ENCODE measurements around the gene IFITM2.
"Not testable (repeated sequence)": the region's sequence is repeated elsewhere in the genome, so short reads cannot be mapped to it uniquely, and the experiment has no call there.

Gene IFITM2

DNA sequence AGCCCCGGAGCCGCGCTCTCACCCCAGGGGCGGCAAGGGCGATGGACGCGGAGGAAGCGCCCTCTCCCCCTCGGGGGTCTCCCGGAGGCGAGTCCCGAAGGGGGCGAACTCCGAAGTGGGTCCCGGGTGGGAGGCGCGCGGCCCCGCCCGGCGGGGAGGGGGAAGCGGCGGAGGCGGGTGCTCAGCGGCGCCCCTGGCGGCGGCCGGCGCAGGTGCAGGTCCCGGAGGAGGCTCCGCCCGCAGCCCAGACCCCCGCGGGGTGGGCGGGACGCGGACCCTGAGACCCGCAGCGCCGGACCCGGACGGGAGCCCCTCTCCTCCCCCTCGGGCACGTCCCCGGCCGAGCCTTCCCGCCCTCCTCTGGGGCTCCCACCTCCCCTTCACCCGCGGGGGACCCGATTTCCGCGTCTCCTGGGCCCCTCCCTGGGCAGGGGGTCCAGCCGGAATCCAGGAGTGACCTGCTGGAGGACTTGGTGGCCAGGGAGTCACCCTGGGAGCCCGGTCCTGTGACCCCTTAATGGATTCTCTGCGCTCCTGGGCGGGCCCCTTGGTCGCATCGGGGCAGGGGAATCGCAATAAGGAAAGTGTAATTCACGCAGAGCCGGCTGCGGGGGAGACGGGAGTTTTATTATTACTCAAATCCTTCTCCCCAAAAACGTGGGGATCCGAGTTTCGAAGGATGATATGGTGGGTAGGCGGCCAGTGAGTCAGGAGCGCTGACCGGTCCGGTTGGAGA, 3.6 kb downstream of the IFITM2 start:
- DNase-seq, result not testable (repeated sequence)

DNA sequence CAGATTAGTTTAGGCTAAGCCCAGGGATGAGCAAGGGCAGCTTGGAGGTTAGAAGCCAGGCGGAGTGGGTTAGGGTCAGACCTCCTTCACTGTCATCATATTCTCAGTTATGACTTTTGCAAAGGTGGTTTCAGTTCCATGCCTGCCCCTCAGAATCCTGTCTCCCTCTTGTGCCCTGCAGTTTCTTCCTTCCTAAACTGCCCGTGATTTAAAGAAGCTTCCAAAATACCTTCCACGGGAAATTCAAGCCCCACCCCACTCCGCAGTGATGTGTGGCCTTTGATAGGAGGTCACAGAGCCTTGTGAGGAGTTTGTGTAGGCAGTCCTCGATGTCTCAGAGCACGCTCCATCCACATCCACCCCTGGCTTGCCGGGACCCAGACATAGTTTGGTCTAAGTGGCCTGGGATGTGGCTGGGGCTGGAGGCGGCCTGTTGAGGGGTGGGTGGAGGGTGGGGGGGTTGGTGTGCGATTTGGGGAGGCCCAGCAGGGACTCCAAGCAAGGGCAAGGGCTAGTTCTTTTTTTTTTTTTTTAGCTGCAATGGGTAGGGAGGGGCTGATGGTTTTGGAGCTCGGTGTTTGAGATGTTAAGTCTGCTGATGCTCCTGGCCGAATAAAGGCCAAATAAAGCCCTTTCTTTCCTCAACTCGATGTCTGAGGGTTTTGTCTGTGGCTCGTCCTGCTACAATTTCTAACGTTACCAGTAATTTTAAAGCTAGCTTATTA, 4.6 kb downstream of the IFITM2 start:
- no peak for DNase-seq

DNA sequence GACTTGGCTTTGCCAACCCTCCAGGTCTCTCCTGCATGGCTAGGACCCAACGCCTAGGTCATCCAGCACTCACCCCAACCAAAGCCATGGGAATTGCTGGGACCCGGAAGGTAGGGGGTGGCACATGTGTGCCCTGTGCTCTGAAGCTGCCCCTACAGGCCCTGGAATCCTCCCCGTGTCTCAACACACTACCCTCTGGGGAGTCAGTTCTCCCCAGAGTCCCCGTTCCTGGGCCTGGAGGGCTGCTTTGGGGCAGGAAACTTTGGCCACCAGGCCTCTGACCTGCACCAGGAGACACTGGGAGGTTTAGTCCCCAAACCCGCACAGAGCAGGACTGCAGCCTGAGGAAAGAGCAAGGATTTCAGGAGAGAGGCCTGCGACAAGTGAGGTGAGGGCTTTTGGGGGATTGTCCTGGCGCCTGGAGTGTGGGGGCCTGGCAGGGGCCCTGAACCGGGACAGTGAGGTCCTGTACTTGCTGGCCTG, 5.7 kb downstream of the IFITM2 start:
- no peak for DNase-seq

GRCh38 chr11:313787-314553, 6.4 kb downstream of the IFITM2 start, which contains the start of gene IFITM1:
IFITM1 (plus strand) TSS chr11:314040; CDS start chr11:314171, 131 bp downstream.
- DNase-seq, result peak; percentile 78

GRCh38 chr11:314554-314875, 6.9 kb downstream of the IFITM2 start:
- DNase-seq, result not testable (repeated sequence)

- DNase-seq, result no peak
Observed at GRCh38 chr11:315051-315481, 7.5 kb downstream of the IFITM2 start.

DNA sequence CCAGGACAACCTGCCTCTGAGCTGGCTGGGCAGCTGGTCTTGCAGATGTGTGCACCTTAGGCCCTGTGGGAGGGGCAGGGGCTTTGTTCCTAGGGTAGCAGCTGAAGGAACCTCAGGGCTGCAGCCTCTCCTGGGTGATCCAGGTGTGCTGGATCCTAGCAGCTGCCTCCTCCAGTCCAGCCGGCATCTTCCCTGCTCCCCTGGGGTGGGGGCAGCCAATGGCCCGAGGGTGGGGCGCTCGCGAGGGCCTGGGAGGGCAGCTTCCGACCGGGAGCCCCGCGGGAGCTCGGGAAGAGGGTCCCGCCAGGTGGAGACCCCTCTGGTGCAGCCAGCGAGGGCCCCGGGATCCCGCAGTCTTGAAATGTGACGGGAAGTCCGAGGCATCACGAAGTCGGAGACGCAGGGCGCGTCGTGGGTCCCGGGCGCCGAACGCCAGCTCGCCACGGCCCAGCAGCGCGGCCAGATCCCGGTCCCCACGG, 7.9 kb downstream of the IFITM2 start:
- no peak for DNase-seq

GRCh38 chr11:316031-316701, 8.6 kb downstream of the IFITM2 start:
- no peak for DNase-seq

GRCh38 chr11:316891-317301, 9.3 kb downstream of the IFITM2 start:
- no peak for DNase-seq

DNA sequence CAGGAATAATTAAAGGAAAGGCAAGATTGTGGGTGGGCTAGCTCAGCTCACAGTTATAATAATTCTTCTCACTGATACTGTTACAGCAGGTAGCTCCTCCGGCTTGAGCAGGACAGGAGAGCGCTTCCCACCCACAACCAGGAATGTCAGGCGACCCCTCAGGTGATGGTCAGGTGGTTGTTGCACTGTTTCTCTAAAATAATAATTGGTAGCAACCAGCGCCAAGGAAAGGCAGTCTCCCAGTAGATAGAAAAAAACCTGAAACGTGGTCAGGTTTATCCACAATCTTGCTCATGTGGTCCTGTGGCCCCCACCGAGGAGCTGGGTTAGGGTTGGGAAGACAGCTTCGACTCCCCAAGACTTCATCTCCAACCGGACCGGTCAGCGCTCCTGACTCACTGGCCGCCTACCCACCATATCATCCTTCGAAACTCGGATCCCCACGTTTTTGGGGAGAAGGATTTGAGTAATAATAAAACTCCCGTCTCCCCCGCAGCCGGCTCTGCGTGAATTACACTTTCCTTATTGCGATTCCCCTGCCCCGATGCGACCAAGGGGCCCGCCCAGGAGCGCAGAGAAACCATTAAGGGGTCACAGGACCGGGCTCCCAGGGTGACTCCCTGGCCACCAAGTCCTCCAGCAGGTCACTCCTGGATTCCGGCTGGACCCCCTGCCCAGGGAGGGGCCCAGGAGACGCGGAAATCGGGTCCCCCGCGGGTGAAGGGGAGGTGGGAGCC, 10.2 kb downstream of the IFITM2 start:
- not testable (repeated sequence) for DNase-seq

- not testable (repeated sequence) for DNase-seq
Observed at GRCh38 chr11:318405-319120, 10.9 kb downstream of the IFITM2 start.

DNA sequence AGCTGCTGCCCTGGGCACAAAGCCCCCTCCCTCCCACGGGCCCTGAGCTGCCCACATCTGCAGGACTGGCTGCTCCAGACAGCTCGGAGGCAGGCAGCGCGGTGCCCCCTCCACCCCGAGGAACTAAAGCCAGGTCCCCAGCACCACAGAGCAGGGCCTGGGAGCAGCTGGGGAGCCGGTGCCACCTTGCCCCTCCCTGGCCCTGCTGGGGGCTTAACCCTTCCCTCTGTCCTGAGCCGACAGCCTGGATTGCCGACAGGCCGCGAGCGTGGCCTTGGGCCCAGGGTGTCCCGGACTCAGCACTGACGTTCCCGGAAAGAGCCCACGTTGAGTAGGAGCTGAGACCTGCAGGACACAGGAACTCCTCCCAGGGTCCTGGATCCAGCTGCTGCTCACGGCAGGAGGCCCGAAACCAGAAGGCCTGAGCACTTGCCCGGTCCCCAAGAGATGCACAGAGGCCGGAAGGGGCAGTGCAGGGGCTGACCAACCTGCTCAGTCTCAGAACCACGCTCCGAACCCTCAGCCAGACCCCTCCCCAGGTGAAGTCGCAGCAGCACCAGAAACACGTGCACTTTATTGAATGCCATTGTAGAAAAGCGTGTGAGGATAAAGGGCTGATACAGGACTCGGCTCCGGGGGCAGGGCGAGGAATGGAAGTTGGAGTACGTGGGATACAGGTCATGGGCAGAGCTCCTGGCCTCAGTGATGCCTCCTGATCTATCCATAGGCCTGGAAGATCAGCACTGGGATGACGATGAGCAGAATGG, 11.7 kb downstream of the IFITM2 start:
- DNase-seq, result not testable (repeated sequence)

DNA sequence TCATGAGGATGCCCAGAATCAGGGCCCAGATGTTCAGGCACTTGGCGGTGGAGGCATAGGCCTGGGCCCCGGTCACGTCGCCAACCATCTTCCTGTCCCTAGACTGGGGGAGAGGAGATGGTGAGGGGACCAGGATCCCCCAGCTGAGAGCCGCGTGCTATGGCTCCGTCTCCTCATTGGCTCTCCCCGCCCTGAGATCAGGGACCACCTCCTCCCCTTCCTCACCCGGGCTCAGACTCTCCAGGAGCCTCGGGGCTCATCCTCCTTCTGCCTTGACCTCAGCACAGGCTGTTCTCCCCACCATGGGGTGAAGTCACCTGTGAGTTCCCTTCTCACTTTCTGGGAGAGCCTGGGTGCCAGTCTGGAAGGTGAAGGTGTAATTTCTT, 12.3 kb downstream of the IFITM2 start:
- DNase-seq, result not testable (repeated sequence)

- no peak for DNase-seq
Observed at GRCh38 chr11:324156-324555, 16.5 kb downstream of the IFITM2 start.

DNA sequence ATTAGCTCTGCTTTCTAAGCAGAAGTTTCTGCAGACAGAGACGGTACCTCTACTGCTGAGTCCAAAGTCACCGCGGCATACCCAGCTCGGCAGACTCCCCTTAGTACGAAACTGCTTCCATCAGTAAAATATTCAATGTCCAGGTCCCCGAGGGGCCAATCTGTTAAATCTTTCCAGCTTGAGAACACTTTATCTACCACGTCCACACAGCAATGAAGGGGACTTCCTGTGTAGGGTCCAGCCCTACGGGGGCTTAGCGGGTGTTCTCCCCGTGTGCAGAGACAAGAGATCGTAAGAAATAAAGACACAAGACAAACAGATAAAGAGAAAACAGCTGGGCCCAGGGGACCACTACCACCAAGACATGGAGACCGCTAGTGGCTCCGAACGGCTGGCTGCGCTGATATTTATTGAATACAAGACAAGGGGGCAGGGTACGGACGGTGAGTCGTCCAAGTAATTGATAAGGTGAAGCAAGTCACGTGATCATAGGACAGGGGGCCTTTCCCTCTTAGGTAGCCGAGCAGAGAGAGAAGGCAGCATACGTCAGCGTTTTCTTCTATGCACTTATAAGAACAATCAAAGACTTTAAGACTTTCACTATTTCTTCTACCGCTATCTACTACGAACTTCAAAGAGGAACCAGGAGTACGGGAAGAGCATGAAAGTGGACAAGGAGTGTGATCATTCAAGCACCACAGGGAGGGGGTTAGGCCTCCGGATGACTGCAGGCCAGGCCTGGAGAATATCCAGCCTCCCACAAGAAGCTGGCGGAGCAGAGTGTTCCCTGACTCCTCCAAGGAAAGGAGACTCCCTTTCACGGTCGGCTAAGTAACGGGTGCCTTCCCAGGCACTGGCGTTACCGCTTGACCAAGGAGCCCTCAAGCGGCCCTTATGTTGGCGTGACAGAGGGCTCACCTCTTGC, 17.2 kb downstream of the IFITM2 start:
- not testable (repeated sequence) for DNase-seq

DNA sequence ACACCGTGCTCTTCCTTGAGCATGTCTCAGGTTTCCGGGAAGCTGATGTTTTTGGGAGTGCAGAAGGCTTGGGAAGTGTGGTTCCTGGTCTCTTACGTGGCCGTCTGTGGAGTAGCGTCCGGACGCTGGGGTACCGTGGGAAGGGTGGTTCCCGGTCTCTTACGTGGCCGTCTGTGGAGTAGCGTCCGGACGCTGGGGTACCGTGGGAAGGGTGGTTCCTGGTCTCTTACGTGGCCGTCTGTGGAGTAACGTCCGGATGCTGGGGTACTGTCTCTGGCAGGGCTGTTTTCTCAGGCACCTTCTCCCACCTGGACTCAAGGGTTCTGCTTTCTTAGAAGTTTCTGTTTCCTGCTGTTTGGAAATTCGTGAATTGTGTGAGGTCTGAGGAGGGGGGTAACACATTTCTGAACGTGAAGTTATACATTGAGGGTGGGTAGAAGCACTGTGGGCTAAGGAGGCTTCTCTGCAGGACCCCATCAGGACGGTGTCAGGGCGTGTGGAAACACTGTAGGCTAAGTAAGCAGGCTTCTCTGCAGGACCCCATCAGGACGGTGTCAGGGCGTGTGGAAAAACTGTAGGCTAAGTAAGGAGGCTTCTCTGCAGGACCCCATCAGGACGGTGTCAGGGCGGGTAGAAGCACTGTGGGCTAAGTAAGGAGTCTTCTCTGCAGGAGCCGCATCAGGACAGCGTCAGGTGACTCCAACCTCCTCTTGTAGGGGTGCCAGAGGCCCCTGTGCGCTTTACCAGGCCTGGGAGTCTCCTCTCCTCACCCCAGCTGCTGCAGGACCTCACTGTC, 18.4 kb downstream of the IFITM2 start:
- DNase-seq, result no peak

- no peak for DNase-seq
Observed at GRCh38 chr11:326592-326841, 18.9 kb downstream of the IFITM2 start.

- peak; percentile 42 for DNase-seq
Observed at GRCh38 chr11:326842-327580, 19.4 kb downstream of the IFITM2 start.

Measured in fibroblast of skin of right quadriceps (primary cell).